Immature natural killer cell (primary cell): Measurements from ENCODE around the gene GABBR2. TPM values are rescaled to one million over a fixed set of nuclear protein-coding genes. Genes with fewer than 3 reads are reported as not detected.

ENCODE experiments used
- DNase-seq, 3 donors: peaks; one replicate each; pipeline ENCODE4 v3.0.0; 2022; ENCODE audit warnings: mixed read lengths in 1 of 3
- H3K27ac Mint-ChIP-seq, 6 donors: one replicate each; pipeline ENCODE4 v1.8.0; 2020; ENCODE audit warnings: mixed read lengths in 6 of 6, mild to moderate bottlenecking in 5 of 6, inconsistent platforms in 4 of 6, moderate library complexity in 3 of 6
- H3K27me3 Mint-ChIP-seq, 3 donors: one replicate each; pipeline ENCODE4 v1.8.0; 2020 to 2021; ENCODE audit warnings: low read depth in 3 of 3, mild to moderate bottlenecking in 3 of 3, mixed read lengths in 3 of 3, moderate library complexity in 3 of 3, inconsistent platforms in 1 of 3
- H3K36me3 Mint-ChIP-seq, 3 donors: one replicate each; pipeline ENCODE4 v1.8.0; 2020; ENCODE audit warnings: mixed read lengths in 3 of 3, inconsistent platforms in 2 of 3, mild to moderate bottlenecking in 2 of 3
- H3K4me1 Mint-ChIP-seq, 2 donors: one replicate each; pipeline ENCODE4 v1.8.0; 2020; ENCODE audit warnings: inconsistent platforms in 2 of 2, mild to moderate bottlenecking in 2 of 2, mixed read lengths in 2 of 2, moderate library complexity in 1 of 2
- H3K4me3 Mint-ChIP-seq, 5 donors: one replicate each; pipeline ENCODE4 v1.8.0; 2020; ENCODE audit warnings: mild to moderate bottlenecking in 5 of 5, mixed read lengths in 5 of 5, inconsistent platforms in 3 of 5, moderate library complexity in 3 of 5
- H3K9me3 Mint-ChIP-seq, 6 donors: one replicate each; pipeline ENCODE4 v1.8.0; 2020; ENCODE audit warnings: mild to moderate bottlenecking in 6 of 6, mixed read lengths in 6 of 6, inconsistent platforms in 4 of 6, moderate library complexity in 3 of 6
- polyA plus RNA-seq, 3 donors: library from polyadenylated mRNA; unstranded; fragments of 300-500 nt; fragmentation: Illumina TruSeq; gene quantifications; one replicate each; pipeline ENCODE4 v1.2.3, GENCODE V29; 2021

GABBR2 gene
- polyA plus RNA-seq, 3 donors from 2014 or later = not detected

DNA sequence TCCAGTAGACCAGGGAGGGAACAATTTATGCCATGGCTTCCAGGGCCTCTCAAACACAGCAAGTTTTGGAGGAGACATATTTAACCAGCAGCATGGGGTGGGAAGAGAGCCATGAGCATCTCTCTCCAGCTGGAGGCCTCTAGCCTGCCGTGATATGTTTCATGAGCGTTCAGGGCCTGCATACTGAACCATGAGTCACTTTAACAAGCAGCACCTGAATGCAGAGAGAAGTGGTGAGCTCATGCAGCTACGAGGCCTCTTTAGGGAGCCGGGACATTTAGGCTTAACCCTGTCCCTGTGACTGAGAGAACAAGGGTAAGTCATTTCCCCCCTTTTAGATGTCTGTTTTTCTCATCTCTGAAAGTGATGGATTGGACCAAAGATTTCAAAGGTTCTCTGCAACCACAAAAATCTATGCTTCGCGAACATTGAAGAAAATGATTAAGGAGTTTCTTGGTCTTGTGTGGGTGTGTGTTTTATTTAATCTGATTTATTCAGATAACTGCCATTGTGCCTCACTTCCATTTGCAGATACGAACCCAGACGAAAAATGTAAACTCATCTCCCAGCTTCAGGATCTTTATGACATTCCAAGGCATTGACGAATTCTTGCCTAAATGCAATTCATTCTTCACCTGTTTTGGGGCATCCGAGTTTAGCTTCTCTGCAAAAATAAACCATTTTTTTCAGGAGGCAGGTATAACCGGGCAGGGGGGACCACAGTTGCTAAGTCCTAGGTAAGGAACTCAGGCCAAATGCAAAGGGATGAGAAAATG is 157.0 kb downstream of the GABBR2 start:
- H3K36me3 Mint-ChIP-seq = no peaks in the 10 kb centered on the region
- H3K27me3 Mint-ChIP-seq = peaks cover 0 to 4% (median 3%) of the 10 kb centered on the region in 3 donors
- no peaks in the 10 kb centered on the region for H3K9me3 Mint-ChIP-seq
- H3K27ac Mint-ChIP-seq = no peak overlapping the region
- no peak for DNase-seq
- H3K4me3 Mint-ChIP-seq = no peak overlapping the region
- H3K4me1 Mint-ChIP-seq = no peaks in the 10 kb centered on the region

DNA sequence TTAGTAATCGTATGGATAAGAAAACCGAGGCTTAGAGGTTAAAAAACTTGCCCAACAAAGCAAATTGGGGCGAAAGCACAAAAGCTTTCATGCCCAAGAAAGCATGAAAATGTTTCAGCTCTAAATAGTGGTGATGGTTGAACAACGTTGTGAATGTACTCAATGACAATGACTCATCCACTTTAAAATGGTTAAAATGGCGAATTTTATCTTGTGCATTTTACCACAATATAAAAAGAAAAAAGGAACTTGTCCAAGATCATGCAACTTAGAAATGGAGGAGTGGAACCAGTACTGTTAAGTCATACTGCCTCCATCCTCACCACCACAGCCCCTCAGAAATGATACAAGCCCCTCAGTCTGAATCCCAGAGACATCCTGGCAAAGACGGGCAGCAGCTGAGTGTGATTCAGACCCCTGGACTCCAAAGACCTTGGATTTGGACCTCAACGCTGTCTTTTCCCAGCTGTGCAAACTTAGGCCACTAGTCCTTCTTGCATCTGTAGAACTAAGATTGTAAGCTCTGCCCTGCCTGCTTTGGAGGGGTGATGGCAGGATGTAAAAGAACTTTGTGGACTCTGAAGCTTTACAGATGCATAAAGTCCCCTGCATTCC is 158.4 kb downstream of the GABBR2 start:
- no peaks in the 10 kb centered on the region for H3K9me3 Mint-ChIP-seq
- no peak for DNase-seq
- no peaks in the 10 kb centered on the region for H3K36me3 Mint-ChIP-seq
- no peak overlapping the region for H3K27ac Mint-ChIP-seq
- H3K4me1 Mint-ChIP-seq = no peaks in the 10 kb centered on the region
- no peak overlapping the region for H3K4me3 Mint-ChIP-seq
- peaks cover 0 to 4% (median 3%) of the 10 kb centered on the region in 3 donors for H3K27me3 Mint-ChIP-seq

DNA sequence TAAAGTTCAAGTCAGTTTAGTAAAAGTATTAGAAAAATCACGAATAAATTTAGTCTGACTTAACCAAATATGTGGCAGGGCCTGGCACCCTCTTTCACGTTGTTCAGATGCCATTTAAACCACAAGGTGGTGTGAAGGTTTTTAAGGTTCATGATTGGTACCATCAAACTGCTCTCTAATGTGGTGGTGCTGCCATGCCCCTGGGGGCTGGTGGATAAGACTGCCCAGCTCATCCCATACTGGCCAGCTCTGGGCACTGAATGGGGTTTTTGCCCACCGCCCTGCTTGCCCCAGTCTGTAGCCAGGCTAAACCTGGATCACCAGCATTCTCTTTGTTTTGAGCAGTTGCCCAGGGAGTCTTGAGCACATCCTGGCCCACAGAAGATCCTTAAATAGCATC is 159.3 kb downstream of the GABBR2 start:
- Mint-ChIP-seq H3K27ac (no peak overlapping the region), H3K4me1 (no peaks in the 10 kb centered on the region), H3K9me3 (no peaks in the 10 kb centered on the region), H3K4me3 (no peak overlapping the region), H3K36me3 (no peaks in the 10 kb centered on the region), H3K27me3 (peaks cover 0 to 4% (median 3%) of the 10 kb centered on the region in 3 donors)
- DNase-seq = no peak

DNA sequence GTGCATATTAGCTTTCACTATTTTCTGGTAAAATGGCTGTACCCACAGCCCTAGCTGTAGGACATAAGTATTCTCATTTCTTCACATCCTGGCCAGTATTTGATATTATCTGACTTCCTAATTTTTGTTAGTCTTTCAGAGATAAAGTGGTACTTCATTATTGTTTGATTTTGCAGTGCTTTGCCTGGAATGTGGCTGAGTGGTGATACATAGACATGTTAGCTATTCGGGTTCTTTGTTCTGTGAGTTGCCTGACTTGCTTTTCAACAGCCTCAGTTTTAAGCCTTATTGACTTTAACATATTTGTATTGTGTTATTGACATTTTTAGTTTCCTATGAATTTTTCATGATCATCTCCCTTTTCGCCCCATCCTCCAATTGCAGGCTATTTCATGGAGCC is 161.1 kb downstream of the GABBR2 start:
- Mint-ChIP-seq H3K27me3 (no peaks in the 10 kb centered on the region), H3K4me3 (no peak overlapping the region), H3K4me1 (no peaks in the 10 kb centered on the region), H3K27ac (no peak overlapping the region), H3K36me3 (no peaks in the 10 kb centered on the region), H3K9me3 (no peaks in the 10 kb centered on the region)
- DNase-seq = no peak

DNA sequence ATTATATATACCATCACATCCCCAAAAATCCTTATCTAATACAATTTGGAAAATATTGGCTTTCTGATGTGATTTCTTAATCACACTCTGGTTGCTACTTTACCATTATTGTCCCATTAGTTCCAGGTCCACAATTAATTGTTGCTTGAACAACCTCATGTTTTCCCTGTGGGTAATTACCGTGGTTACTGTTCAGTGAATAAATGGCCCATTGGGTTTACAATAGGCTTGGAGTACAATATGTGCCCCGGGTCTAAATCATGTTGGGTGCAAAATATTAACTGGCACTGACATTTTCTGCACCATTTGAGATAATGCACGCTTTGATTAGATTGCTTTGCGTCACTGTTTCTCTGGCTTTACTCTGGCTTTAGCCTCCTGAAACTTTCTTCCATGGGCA is 163.7 kb downstream of the GABBR2 start:
- no peak overlapping the region for H3K4me3 Mint-ChIP-seq
- no peaks in the 10 kb centered on the region for H3K36me3 Mint-ChIP-seq
- DNase-seq = no peak
- H3K27me3 Mint-ChIP-seq = peaks cover 0 to 4% (median 0%) of the 10 kb centered on the region in 3 donors
- no peaks in the 10 kb centered on the region for H3K9me3 Mint-ChIP-seq
- H3K27ac Mint-ChIP-seq = no peak overlapping the region
- H3K4me1 Mint-ChIP-seq = no peaks in the 10 kb centered on the region

DNA sequence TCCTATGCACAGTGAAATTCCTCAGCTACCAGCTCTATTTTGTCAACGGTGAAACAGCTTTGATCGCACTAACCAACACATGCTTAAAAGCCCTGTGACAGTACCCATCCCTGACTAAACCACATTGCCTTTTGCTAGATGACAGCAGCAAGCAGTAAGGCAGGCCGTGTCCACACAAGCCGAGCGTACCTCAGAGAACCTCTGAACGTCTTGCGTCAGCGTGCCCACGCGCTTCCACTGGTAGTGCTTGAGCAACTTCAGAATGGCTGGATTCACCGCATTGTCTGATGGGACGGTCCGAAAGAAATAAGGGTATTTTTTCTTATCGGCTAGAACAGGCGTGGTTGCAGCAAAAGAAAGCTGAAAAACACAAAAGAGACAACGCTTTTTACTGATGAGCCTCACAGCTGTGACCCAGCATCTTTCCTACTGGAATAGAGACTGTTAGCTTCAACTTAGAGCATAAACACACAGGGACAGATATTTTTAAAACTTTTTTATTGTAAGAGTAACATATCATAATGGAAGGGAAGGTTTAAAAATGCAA is 167.0 kb downstream of the GABBR2 start:
- H3K4me1 Mint-ChIP-seq = no peaks in the 10 kb centered on the region
- H3K4me3 Mint-ChIP-seq = no peak overlapping the region
- H3K27ac Mint-ChIP-seq = no peak overlapping the region
- no peaks in the 10 kb centered on the region for H3K36me3 Mint-ChIP-seq
- no peaks in the 10 kb centered on the region for H3K9me3 Mint-ChIP-seq
- peaks cover 0 to 9% (median 0%) of the 10 kb centered on the region in 3 donors for H3K27me3 Mint-ChIP-seq
- no peak for DNase-seq

DNA sequence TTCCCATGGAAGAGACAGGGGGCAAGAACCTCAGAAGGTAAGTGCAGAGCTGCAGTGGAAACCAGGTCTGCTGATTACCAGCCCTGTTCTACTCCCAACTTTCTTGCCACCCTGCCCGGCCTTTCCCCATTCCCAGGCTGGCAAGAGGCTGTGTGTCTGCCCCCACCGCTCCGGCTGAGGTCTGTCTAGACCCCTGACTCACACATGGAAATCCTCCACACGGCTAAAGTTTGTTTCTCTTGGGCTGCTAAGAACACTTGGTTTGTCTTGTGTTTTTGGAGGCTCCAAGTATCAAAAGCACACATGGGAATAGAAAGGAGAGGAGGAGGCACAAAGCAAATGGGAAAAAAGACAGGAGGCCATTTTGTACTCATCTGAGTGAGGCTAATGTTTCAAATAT is 168.3 kb downstream of the GABBR2 start:
- Mint-ChIP-seq H3K27ac (no peak overlapping the region), H3K27me3 (peaks cover 0 to 9% (median 0%) of the 10 kb centered on the region in 3 donors), H3K4me3 (no peak overlapping the region), H3K4me1 (no peaks in the 10 kb centered on the region), H3K9me3 (peaks cover 0 to 2% (median 0%) of the 10 kb centered on the region in 6 donors), H3K36me3 (no peaks in the 10 kb centered on the region)
- no peak for DNase-seq

DNA sequence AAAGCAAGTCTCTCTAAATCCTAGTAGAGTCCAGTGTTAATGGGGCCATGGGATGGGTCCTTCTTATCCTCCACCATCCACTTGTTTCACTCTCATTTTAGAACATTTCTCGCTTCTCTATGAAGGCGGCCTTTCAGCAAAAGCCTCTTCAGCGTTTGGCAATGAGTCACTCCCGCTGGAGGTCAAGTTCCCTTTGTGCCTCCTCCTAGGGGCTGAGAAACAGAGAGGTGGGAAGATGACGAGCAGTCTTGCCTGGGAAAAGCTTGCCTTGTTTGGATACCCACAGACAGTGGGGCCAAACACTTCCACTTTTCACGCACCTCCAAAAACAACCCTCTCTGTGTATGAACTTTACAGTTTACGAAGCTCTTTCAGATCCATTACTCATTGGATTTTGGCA is 168.8 kb downstream of the GABBR2 start:
- no peak overlapping the region for H3K4me3 Mint-ChIP-seq
- H3K4me1 Mint-ChIP-seq = no peaks in the 10 kb centered on the region
- no peaks in the 10 kb centered on the region for H3K36me3 Mint-ChIP-seq
- peaks cover 0 to 9% (median 0%) of the 10 kb centered on the region in 3 donors for H3K27me3 Mint-ChIP-seq
- DNase-seq = no peak
- peaks cover 0 to 2% (median 0%) of the 10 kb centered on the region in 6 donors for H3K9me3 Mint-ChIP-seq
- no peak overlapping the region for H3K27ac Mint-ChIP-seq

DNA sequence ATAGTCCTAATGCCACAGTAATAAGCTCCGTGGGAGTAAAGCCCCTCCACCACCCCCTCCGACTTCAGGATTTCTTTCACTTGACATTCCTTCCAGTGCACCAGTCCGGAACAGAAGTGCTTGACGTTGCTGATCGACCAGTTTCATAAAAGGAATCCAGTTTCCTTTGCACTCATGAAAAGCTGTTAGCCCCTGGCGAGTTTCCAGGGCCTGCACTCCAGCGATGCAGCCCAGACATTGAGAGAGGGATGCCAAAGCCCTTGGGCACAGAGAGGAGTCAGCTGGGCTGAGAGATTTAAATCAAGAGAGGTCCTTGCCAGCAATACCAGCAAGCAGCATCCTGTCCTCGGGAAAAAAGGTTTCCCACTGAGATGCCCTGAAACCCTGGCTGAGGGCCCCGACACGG is 170.1 kb downstream of the GABBR2 start:
- no peaks in the 10 kb centered on the region for H3K4me1 Mint-ChIP-seq
- peaks cover 0 to 2% (median 0%) of the 10 kb centered on the region in 6 donors for H3K9me3 Mint-ChIP-seq
- no peak overlapping the region for H3K27ac Mint-ChIP-seq
- H3K36me3 Mint-ChIP-seq = no peaks in the 10 kb centered on the region
- H3K4me3 Mint-ChIP-seq = no peak overlapping the region
- H3K27me3 Mint-ChIP-seq = peaks cover 0 to 9% (median 0%) of the 10 kb centered on the region in 3 donors
- no peak for DNase-seq

DNA sequence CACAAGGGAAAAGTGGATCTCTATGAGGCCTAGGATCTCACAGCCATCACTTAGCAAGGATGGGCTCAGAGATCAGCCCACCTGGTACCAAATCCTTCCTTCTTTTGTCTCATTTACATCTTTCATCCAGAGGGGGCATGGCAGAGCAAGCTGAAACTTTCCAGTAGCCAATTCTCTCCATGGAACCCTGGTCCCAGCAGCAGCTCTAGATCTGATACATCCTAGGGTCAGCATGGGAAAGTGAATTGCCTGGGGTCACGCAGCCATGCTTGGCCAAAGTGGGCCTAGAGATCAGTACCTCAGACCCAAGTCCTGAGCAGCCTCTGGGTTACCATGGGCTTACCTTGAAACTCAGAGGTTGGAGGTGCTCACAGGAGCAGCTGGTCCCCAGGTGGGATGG is 170.5 kb downstream of the GABBR2 start:
- Mint-ChIP-seq H3K36me3 (no peaks in the 10 kb centered on the region), H3K9me3 (peaks cover 0 to 2% (median 0%) of the 10 kb centered on the region in 6 donors), H3K27ac (no peak overlapping the region), H3K27me3 (peaks cover 0 to 9% (median 0%) of the 10 kb centered on the region in 3 donors), H3K4me3 (no peak overlapping the region), H3K4me1 (no peaks in the 10 kb centered on the region)
- no peak for DNase-seq

DNA sequence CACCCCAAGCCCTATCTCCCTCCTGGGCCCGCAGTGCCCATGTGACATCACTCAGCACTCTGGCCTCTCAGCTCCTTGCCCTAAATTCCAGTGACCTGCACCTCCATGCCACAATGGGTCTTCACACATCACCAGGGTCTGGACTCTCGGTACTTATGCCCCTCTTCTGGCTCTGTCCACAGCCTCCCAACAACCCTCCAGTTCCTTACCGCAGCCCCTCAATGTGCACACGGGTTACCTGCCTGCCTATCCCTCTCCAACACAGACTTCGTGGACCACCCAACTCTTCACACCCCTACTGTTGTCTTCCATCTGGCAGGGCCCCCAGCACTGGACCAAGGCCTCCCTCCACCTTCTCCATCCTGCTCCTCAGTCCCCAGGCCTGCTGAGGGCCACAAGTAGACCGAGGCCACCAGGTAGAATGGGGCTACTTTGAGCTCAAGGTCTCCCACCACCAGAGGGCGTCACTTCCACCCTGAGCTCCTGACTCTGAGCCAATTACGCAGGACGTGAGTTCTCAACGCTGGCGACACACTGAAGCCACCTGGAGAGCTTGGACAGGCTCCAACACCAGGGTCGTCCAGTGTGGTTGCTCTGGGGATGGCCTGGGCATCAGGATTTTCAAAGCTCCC is 172.1 kb downstream of the GABBR2 start:
- H3K4me3 Mint-ChIP-seq = no peak overlapping the region

DNA sequence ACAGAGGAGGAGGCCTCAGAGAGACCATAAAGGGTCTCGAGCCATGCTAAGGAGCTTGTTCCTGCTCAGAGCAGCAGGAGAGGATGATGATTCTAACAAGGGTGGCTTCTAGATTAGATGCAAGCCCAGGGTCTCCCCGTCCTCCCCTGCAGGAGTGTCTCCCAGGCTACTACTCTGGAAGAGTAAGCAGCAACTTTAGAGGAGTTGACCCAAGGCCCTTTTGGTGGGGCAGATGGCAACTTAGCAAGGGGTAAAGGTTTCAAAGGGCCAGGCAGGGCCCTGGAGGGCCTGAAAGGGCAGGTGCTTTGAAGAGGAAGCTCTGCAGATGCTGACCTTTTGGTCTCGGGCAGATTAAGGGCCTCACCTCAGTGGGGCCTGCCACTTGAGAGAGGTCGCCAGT is 174.9 kb downstream of the GABBR2 start:
- H3K36me3 Mint-ChIP-seq = no peaks in the 10 kb centered on the region
- peaks cover 2 to 3% (median 2%) of the 10 kb centered on the region in 3 donors for H3K27me3 Mint-ChIP-seq
- DNase-seq = no peak
- no peak overlapping the region for H3K27ac Mint-ChIP-seq
- peaks cover 0 to 2% (median 0%) of the 10 kb centered on the region in 6 donors for H3K9me3 Mint-ChIP-seq
- no peak overlapping the region for H3K4me3 Mint-ChIP-seq
- H3K4me1 Mint-ChIP-seq = no peaks in the 10 kb centered on the region

More for the DNA sequence above, 172.1 kb downstream of the GABBR2 start:
- Mint-ChIP-seq H3K4me1 (no peaks in the 10 kb centered on the region), H3K27ac (no peak overlapping the region), H3K9me3 (peaks cover 0 to 2% (median 0%) of the 10 kb centered on the region in 6 donors), H3K36me3 (no peaks in the 10 kb centered on the region), H3K27me3 (peaks cover 0 to 9% (median 2%) of the 10 kb centered on the region in 3 donors)
- peak in 1 of 3 donors; percentile 3 for DNase-seq

DNA sequence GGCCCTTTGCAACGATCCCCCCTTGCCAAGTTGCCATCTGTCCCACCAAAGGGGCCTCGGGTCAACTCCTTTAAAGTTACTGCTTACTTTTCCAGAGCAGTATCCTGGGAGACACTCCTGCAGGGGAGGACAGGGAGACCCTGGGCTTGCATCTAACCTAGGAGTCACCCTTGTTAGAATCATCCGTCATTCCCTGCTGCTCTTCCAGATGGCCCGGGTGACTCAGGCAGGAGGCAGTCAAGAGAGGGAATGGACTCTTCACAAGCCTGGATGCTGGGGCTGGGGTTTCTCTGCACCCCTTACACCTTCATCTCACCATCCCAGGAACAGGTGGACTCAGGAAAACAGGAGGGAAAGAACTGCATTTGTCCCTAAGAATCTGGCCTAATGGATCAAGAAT is 175.6 kb downstream of the GABBR2 start:
- Mint-ChIP-seq H3K4me3 (no peak overlapping the region), H3K9me3 (peaks cover 0 to 2% (median 0%) of the 10 kb centered on the region in 6 donors), H3K4me1 (no peaks in the 10 kb centered on the region), H3K27me3 (peaks cover 0 to 2% (median 2%) of the 10 kb centered on the region in 3 donors), H3K27ac (no peak overlapping the region), H3K36me3 (no peaks in the 10 kb centered on the region)
- DNase-seq = no peak

DNA sequence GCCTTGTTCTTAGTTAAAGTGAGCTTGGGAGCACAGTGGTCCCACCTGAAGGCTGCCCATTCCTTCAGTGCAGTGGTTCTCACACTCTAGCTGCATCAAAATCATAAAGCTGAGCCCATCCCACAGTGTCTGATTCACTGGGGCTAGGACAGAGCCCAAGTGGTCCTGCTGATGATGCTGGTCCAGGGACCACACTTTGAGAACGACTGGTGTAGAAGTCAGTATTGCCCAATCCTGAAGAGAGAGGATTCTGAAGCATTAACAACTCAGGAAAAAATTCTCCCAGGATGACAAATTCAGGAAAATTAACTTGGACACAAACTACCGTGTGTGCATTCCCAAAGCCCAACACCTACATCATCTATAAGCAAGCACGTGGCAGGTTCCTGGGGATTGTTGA is 176.2 kb downstream of the GABBR2 start:
- no peak overlapping the region for H3K27ac Mint-ChIP-seq
- DNase-seq = no peak
- H3K27me3 Mint-ChIP-seq = peaks cover 0 to 2% (median 2%) of the 10 kb centered on the region in 3 donors
- H3K36me3 Mint-ChIP-seq = no peaks in the 10 kb centered on the region
- H3K4me1 Mint-ChIP-seq = no peaks in the 10 kb centered on the region
- H3K4me3 Mint-ChIP-seq = no peak overlapping the region
- peaks cover 0 to 2% (median 0%) of the 10 kb centered on the region in 6 donors for H3K9me3 Mint-ChIP-seq
